ENCODE results near the gene MAP7. TPM values are rescaled to one million over a fixed set of nuclear protein-coding genes. Genes with fewer than 3 reads are reported as not detected.

The MAP7 gene
- total RNA-seq, 2 donors from 2014 or later = 69.4 to 74.3 TPM

- Histone ChIP-seq H3K27ac (no peak overlapping the region), H3K4me1 (peaks cover 4% of the 10 kb centered on the region)
Observed at GRCh38 chr6:136563386-136564152, 13.3 kb upstream of the MAP7 start.

GRCh38 chr6:136562211-136562610, 12.0 kb upstream of the MAP7 start:
- Histone ChIP-seq H3K9ac (ENCODE audit: low read depth in 2 of 2, low read length in 2 of 2) (no peak overlapping the region), H3K36me3 (no peaks in the 10 kb centered on the region), H3K4me3 (no peak overlapping the region), H3K27me3 (no peaks in the 10 kb centered on the region), H3K27ac (no peak overlapping the region), H3K4me1 (peaks cover 4% of the 10 kb centered on the region), H3K9me3 (no peaks in the 10 kb centered on the region)
- intact Hi-C loops (cut with DNase I) = no loop called here
- DNase-seq = no peak
- TF ChIP-seq, protein P1, sequence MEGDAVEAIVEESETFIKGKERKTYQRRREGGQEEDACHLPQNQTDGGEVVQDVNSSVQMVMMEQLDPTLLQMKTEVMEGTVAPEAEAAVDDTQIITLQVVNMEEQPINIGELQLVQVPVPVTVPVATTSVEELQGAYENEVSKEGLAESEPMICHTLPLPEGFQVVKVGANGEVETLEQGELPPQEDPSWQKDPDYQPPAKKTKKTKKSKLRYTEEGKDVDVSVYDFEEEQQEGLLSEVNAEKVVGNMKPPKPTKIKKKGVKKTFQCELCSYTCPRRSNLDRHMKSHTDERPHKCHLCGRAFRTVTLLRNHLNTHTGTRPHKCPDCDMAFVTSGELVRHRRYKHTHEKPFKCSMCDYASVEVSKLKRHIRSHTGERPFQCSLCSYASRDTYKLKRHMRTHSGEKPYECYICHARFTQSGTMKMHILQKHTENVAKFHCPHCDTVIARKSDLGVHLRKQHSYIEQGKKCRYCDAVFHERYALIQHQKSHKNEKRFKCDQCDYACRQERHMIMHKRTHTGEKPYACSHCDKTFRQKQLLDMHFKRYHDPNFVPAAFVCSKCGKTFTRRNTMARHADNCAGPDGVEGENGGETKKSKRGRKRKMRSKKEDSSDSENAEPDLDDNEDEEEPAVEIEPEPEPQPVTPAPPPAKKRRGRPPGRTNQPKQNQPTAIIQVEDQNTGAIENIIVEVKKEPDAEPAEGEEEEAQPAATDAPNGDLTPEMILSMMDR (IDR thresholded peaks at IDR 0.05) = no peak

More at GRCh38 chr6:136563386-136564152, 13.3 kb upstream of the MAP7 start:
- DNase-seq = no peak
- Histone ChIP-seq H3K9ac (ENCODE audit: low read depth in 2 of 2, low read length in 2 of 2) (no peak overlapping the region), H3K36me3 (no peaks in the 10 kb centered on the region), H3K27me3 (no peaks in the 10 kb centered on the region), H3K9me3 (no peaks in the 10 kb centered on the region), H3K4me3 (no peak overlapping the region)
- TF ChIP-seq, protein P1 (IDR thresholded peaks at IDR 0.05) = no peak
- intact Hi-C loops (cut with DNase I) = no loop called here

GRCh38 chr6:136553166-136553787, 3.1 kb upstream of the MAP7 start:
- Histone ChIP-seq H3K27ac (peak overlapping the region; percentile 66), H3K9ac (ENCODE audit: low read depth in 2 of 2, low read length in 2 of 2) (no peak overlapping the region), H3K4me1 (peaks cover 3% of the 10 kb centered on the region), H3K36me3 (no peaks in the 10 kb centered on the region), H3K4me3 (no peak overlapping the region), H3K9me3 (no peaks in the 10 kb centered on the region), H3K27me3 (no peaks in the 10 kb centered on the region)
- TF ChIP-seq, protein P1 (IDR thresholded peaks at IDR 0.05) = no peak
- DNase-seq = peak; percentile 64
- intact Hi-C loops (cut with DNase I) = no loop called here

DNA sequence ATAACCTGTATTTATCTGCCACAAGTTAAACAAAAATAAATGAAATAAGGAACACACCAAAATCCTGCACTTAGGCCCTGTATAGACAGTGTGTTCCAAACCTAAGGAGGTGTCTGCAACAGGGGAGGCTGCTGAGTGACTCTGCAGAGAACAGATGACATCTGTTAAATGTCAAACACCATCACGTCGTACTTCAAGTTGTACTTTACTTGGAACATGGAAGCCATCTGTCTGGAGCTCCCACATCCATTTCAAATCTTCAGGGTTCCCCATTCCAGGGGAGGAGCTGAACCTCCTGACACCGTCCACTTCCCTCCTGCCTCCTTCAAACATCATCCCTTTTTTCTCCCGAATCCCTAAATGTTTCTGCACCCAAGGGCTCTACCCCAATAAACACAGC, 1.8 kb upstream of the MAP7 start:
- H3K36me3 ChIP-seq = no peaks in the 10 kb centered on the region
- no peak for DNase-seq
- H3K27me3 ChIP-seq = no peaks in the 10 kb centered on the region
- no peak overlapping the region for H3K9ac ChIP-seq (ENCODE audit: low read depth in 2 of 2, low read length in 2 of 2)
- TF ChIP-seq, protein P1 (IDR thresholded peaks at IDR 0.05) = no peak
- no peaks in the 10 kb centered on the region for H3K9me3 ChIP-seq
- H3K4me1 ChIP-seq = peaks cover 4% of the 10 kb centered on the region
- intact Hi-C loops (cut with DNase I) = no loop called here
- no peak overlapping the region for H3K4me3 ChIP-seq
- H3K27ac ChIP-seq = peak overlapping the region; percentile 66

- Histone ChIP-seq H3K9me3 (no peaks in the 10 kb centered on the region), H3K4me3 (peak overlapping the region; percentile 64), H3K27me3 (no peaks in the 10 kb centered on the region), H3K4me1 (peaks cover 4% of the 10 kb centered on the region), H3K36me3 (no peaks in the 10 kb centered on the region), H3K27ac (peak overlapping the region; percentile 66), H3K9ac (ENCODE audit: low read depth in 2 of 2, low read length in 2 of 2) (peak overlapping the region; percentile 44 to 82)
- TF ChIP-seq, protein P1 (IDR thresholded peaks at IDR 0.05) = no peak
- intact Hi-C loops (cut with DNase I) = no loop called here
- DNase-seq = no peak
Observed at GRCh38 chr6:136551103-136551502, 881 bp upstream of the MAP7 start.
